Stimulated activated naive CD8-positive, alpha-beta T cell treated with anti-CD3 and anti-CD28 coated beads, Interleukin-15, Interleukin-2, amounts not matched to agents 100 ng/mL and 50 ng/mL, for 24 hours (primary cell): Measurements from ENCODE around the gene PNKP.

Experiments
- H3K27ac Mint-ChIP-seq: one replicate; pipeline ENCODE4 v1.8.0; 2021; ENCODE audit warnings: mild to moderate bottlenecking, mixed read lengths
- H3K27me3 Mint-ChIP-seq: one replicate; pipeline ENCODE4 v1.8.0; 2021; ENCODE audit warnings: mixed read lengths
- H3K36me3 Mint-ChIP-seq: one replicate; pipeline ENCODE4 v1.8.0; 2021; ENCODE audit warnings: low read depth, mixed read lengths
- H3K4me1 Mint-ChIP-seq: one replicate; pipeline ENCODE4 v1.8.0; 2021; ENCODE audit warnings: low read depth, mixed read lengths
- H3K4me3 Mint-ChIP-seq: one replicate; pipeline ENCODE4 v1.8.0; 2021; ENCODE audit warnings: mild to moderate bottlenecking, mixed read lengths
- H3K9me3 Mint-ChIP-seq: one replicate; pipeline ENCODE4 v1.8.0; 2021; ENCODE audit warnings: mixed read lengths

Gene PNKP

DNA sequence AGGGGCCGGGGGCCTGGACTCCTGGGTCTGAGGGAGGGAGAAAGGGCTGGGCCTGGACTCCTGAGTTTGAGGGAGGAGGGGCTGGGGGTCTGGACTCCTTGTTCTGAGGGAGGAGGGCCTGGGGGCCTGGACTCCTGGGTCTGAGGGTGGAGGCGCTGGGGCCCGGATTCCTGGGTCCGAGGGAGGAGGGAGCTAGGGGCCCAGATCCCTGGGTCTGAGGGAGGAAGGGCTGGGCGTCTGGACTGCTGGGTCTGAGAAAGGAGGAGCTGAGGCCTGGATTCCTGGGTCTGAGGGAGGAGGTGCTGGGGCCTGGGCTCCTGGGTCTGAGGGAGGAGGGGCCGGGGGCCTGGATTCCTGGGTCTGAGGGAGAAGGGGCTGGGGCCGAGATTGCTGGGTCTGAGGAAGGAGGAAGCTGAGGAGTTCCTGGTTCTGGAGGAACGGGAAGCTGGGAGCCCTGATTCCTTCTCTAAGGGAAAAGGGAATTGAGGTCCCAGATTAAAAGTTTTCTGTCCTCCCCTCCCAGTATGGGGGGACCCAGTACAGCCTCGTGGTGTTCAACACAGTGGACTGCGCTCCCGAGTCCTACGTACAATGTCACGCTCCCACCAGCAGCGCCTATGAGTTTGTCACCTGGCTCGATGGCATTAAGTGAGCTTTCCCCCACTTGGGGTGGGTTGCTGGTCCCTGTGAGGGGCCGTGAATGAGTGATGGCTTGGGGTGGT, 48.6 kb downstream of the PNKP start:
- Mint-ChIP-seq H3K9me3 (no peaks in the 10 kb centered on the region), H3K27ac (peak overlapping the region; percentile 99)

DNA sequence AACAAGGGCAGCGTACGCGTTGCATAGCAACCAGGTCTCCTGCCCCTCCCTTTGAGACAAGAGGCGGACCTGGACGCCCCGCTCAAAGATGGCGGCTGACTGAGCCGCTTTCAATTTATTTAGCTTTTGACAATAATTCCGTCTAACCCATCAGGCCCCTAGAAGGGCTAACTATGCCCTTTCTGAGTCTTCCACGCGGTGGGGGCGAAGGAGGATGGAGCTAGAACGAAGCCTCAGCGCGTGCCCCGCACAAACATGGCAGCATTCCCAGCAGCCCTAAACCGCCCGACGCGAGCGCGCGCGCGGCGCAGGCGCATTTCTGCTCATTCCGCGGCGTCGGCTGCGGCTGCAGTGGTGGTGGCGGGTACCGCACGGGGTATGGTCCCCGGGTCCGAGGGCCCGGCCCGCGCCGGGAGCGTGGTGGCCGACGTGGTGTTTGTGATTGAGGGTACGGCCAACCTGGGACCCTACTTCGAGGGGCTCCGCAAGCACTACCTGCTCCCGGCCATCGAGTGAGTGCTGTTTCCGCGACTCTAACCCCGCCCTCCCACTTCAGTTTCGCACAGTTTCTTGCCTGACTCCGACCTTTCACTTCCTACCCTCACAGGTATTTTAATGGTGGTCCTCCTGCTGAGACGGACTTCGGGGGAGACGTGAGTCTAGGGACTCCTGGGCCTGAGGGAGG, 49.3 kb downstream of the PNKP start, which contains the start of gene MED25:
Gene MED25, plus strand, starts transcription at position 326 of the 685 bp plus-strand sequence. Its CDS starts 53 bp downstream, at position 379.
- H3K9me3 Mint-ChIP-seq: no peaks in the 10 kb centered on the region
- H3K27ac Mint-ChIP-seq: peak within 1 kb of the TSS; percentile 99
- no peaks in the 10 kb centered on the region for H3K36me3 Mint-ChIP-seq
- H3K4me1 Mint-ChIP-seq: peaks cover 33% of the 10 kb centered on the region
- no peaks in the 10 kb centered on the region for H3K27me3 Mint-ChIP-seq
- H3K4me3 Mint-ChIP-seq: peak within 1 kb of the TSS; percentile 92

More for the DNA sequence above, 48.6 kb downstream of the PNKP start:
- Mint-ChIP-seq H3K27me3 (no peaks in the 10 kb centered on the region), H3K36me3 (no peaks in the 10 kb centered on the region), H3K4me3 (peak overlapping the region; percentile 92), H3K4me1 (peaks cover 26% of the 10 kb centered on the region)

DNA sequence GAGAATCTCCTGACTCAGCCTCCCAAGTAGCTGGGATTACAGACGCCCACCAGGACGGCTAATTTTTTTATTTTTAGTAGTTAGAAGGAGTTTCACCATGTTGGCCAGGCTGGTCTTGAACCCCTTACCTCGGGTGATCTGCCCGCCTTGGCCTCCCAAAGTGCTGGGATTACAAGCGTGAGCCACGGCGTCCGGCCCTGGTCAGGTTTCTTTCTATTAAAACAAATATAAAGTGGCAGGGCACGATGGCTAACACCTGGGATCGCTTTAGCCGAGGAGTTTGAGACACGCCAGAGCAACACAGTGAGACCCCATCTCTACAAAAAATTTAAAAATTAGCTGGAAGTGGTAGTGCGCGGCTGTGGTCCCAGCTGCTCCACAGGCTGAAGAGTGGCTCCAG, 50.8 kb downstream of the PNKP start:
- Mint-ChIP-seq H3K4me3 (no peak overlapping the region), H3K27me3 (no peaks in the 10 kb centered on the region), H3K27ac (no peak overlapping the region), H3K9me3 (no peaks in the 10 kb centered on the region), H3K36me3 (no peaks in the 10 kb centered on the region), H3K4me1 (peaks cover 39% of the 10 kb centered on the region)

DNA sequence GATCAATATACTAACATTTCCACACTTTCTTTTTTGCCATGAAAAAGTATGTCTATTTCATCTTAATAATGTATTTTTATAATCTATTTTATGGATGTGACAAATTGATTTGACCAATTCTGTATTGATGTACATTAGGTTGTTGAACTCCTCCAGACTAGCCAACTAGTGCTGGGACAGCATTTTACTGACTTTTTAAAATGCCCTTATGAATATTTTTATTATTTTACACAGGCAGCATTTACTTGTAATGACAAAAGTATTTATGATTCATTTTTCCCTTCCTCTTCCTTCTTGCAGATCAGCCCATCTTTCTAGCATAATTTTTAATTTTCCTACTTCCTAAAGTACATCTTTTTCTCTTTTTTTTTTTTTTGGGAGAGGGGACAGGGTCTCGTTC, 53.4 kb downstream of the PNKP start:
- Mint-ChIP-seq H3K36me3 (no peaks in the 10 kb centered on the region), H3K9me3 (no peaks in the 10 kb centered on the region), H3K4me3 (peak overlapping the region; percentile 90), H3K27ac (peak overlapping the region; percentile 66), H3K27me3 (no peaks in the 10 kb centered on the region), H3K4me1 (peaks cover 36% of the 10 kb centered on the region)

DNA sequence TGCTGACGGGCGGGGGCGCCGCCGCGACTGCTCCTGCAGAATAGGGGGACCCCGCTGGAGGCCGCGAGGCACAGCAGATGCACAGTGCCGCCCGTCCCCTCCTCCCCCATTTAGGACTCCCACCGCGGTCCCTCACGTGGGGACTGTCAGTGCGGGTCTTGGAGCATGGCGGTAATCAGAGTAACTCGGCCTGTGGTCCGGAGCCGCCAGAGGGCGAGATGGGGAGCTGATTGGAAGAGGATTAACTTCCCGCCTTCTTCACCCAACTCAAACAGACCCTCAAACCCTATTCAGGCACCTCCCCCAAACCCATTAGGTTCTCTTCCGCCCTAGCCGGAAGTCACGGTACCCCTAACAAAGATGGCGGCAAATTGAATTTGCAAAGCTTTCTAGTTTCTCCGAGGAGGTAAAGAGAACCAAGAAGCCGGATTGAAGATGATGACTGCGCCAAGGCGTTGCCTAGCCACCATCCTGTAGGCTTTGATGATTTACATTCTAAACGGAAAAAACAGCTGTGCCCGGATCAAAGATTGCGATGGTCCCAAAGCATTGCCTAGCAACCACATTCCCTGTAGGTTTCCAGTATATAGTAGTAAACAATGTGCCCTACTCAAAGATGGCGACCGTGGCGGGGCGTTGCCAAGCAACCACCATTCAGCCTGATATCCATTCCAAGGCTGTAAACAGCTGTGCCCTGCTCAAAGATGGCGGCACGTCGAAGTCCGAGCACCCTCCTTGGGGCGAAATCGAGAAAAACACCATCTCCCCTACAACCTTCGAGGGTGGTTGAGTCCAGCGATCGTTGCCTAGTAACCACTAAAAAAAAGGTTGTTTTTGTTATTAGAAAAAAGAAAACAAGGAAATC, 54.1 kb downstream of the PNKP start, which contains the start of gene FUZ:
Gene FUZ, minus strand, starts transcription at position 296 of the 865 bp plus-strand sequence. Its CDS starts 186 bp downstream, at position 110.
- Mint-ChIP-seq H3K4me1 (peaks cover 41% of the 10 kb centered on the region), H3K9me3 (no peaks in the 10 kb centered on the region), H3K27me3 (no peaks in the 10 kb centered on the region), H3K27ac (peak within 1 kb of the TSS; percentile 98), H3K4me3 (peak within 1 kb of the TSS; percentile 90), H3K36me3 (no peaks in the 10 kb centered on the region)

DNA sequence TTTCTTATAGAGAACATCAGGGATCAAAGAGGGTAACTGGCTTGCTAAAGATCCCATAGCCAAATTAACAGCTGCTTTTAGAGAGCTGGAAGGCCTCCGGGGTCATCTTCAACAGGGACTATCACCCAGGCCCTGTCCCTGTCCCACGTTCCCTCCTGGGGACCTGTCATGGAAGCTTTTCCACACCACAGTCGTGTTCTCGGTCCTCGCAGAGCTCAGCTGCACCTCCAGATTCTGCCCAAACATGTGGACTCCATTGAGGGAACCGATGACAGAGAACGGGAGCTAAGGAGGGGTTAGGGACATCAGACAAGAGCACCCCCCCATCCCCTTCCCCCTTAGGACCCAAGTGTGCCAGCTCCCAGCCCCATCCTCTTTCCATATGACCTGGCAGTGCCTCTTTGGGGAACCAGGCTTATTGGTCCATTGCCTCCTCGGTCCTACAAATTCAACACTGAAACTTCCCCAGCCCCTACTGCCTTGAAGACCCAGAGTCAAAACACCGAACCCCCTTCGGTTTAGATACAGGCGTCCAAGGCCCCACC, 54.9 kb downstream of the PNKP start:
- peak overlapping the region; percentile 90 for H3K4me3 Mint-ChIP-seq
- H3K4me1 Mint-ChIP-seq: peaks cover 47% of the 10 kb centered on the region
- H3K36me3 Mint-ChIP-seq: no peaks in the 10 kb centered on the region
- H3K27me3 Mint-ChIP-seq: no peaks in the 10 kb centered on the region
- H3K9me3 Mint-ChIP-seq: no peaks in the 10 kb centered on the region
- peak overlapping the region; percentile 98 for H3K27ac Mint-ChIP-seq

DNA sequence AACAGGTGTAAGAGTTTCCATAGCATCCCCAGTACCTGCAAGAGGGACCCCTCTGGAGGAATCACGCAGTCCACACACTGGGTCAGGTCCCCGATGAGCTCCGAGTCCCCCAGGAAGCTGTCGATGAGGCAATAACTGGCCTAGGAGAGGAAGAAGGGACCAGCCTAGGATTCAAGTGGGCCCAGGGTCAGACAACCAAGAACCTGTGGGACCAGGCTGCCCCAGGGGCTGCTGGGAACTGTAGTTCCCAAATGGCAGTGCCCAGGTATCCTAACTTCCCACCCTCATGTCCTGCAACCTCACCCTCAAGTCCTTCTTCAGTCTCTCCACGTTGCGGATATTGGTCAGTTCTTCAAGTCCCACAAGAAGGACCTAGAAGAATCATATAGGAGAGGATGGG, 56.0 kb downstream of the PNKP start:
- Mint-ChIP-seq H3K4me3 (no peak overlapping the region), H3K4me1 (peaks cover 46% of the 10 kb centered on the region), H3K36me3 (peaks cover 2% of the 10 kb centered on the region), H3K27me3 (no peaks in the 10 kb centered on the region), H3K9me3 (no peaks in the 10 kb centered on the region), H3K27ac (no peak overlapping the region)
